Keratinocyte (primary cell): Measurements from ENCODE around the gene ROR1. TPM values are rescaled to one million over a fixed set of nuclear protein-coding genes. Genes with fewer than 3 reads are reported as not detected.

Source experiments
- DNase-seq: peaks from one replicate; pipeline ENCODE4 v3.0.0-alpha.2; 2011; ENCODE audit warnings: low read depth, missing footprints, low spot score
- FAIRE-seq: peaks from 2 replicates; lab custom pipeline; 2011; peaks lifted over from hg19 to GRCh38; lab: Jason Lieb, UNC
- H2AFZ ChIP-seq: 2 replicates; pipeline ENCODE4 v1.6.0; 2012; ENCODE audit warnings: low read length, control low read depth, inconsistent platforms; ENCODE audit not compliant: control insufficient read depth
- H3K27ac ChIP-seq: 2 replicates; pipeline ENCODE4 v1.5.1; 2011; ENCODE audit warnings: low read length; ENCODE audit not compliant: control insufficient read depth, insufficient read depth
- H3K27me3 ChIP-seq: 3 replicates; pipeline ENCODE4 v1.6.0; 2011; ENCODE audit warnings: low read length; ENCODE audit not compliant: control insufficient read depth, insufficient read depth; ENCODE audit errors: extremely low read depth
- H3K36me3 ChIP-seq, 2 experiments: 2 replicates in 1 of 2; 3 replicates in 1 of 2; pipeline ENCODE4 v1.5.1; 2011; ENCODE audit warnings: low read length in 2 of 2, mild to moderate bottlenecking in 1 of 2; ENCODE audit not compliant: control insufficient read depth in 2 of 2, insufficient read depth in 2 of 2; ENCODE audit errors: extremely low read depth in 1 of 2
- H3K4me1 ChIP-seq: 3 replicates; pipeline ENCODE4 v1.5.1; 2011; ENCODE audit warnings: low read length; ENCODE audit not compliant: control insufficient read depth, insufficient read depth; ENCODE audit errors: extremely low read depth
- H3K4me2 ChIP-seq: 3 replicates; pipeline ENCODE4 v1.6.0; 2011; ENCODE audit warnings: low read depth, low read length; ENCODE audit not compliant: control insufficient read depth, insufficient read depth; ENCODE audit errors: extremely low read depth
- H3K4me3 ChIP-seq, 3 experiments: fragments of 200-600 bp in 1 of 3; sonication (generic) in 1 of 3; 2 replicates in 2 of 3; 3 replicates in 1 of 3; pipeline ENCODE4 v1.5.1; 2011 to 2016; ENCODE audit warnings: low read length in 3 of 3, mild to moderate bottlenecking in 3 of 3, control low read depth in 2 of 3, inconsistent platforms in 1 of 3, low read depth in 1 of 3, mixed read lengths in 1 of 3, mixed run types in 1 of 3, moderate library complexity in 1 of 3; ENCODE audit not compliant: control insufficient read depth in 2 of 3, insufficient read depth in 2 of 3; ENCODE audit errors: extremely low read depth in 1 of 3
- H3K79me2 ChIP-seq: 2 replicates; pipeline ENCODE4 v1.6.0; 2012; ENCODE audit warnings: low read length; ENCODE audit not compliant: control insufficient read depth, insufficient read depth
- H3K9ac ChIP-seq: 3 replicates; pipeline ENCODE4 v1.6.0; 2011; ENCODE audit warnings: low read length; ENCODE audit not compliant: control insufficient read depth, insufficient read depth; ENCODE audit errors: extremely low read depth
- H3K9me1 ChIP-seq: 3 replicates; pipeline ENCODE4 v1.6.0; 2011; ENCODE audit warnings: low read length; ENCODE audit not compliant: control insufficient read depth, insufficient read depth; ENCODE audit errors: extremely low read depth
- H3K9me3 ChIP-seq: 2 replicates; pipeline ENCODE4 v1.5.1; 2012; ENCODE audit warnings: low read depth, low read length; ENCODE audit not compliant: control insufficient read depth
- H4K20me1 ChIP-seq: 3 replicates; pipeline ENCODE4 v1.6.0; 2011; ENCODE audit warnings: low read length; ENCODE audit not compliant: control insufficient read depth, insufficient read depth; ENCODE audit errors: extremely low read depth
- CTCF ChIP-seq, 3 experiments: IDR thresholded peaks in 1 of 3; conservative IDR thresholded peaks in 1 of 3; optimal IDR thresholded peaks in 1 of 3; 2 replicates in 2 of 3; 3 replicates in 1 of 3; pipeline versions ENCODE3 to v1.5.1; 2011; ENCODE audit warnings: low read length in 3 of 3, mild to moderate bottlenecking in 3 of 3, moderate library complexity in 2 of 3, control low read depth in 1 of 3, inconsistent platforms in 1 of 3; ENCODE audit not compliant: insufficient read depth in 2 of 3; ENCODE audit errors: extremely low read depth in 1 of 3
- EZH2 ChIP-seq: IDR thresholded peaks from one replicate; pipeline ENCODE4 v1.6.1; 2012; ENCODE audit warnings: inconsistent platforms, mild to moderate bottlenecking, low read length, moderate library complexity
- dilution Hi-C: fragments of 300-500 bp; cut with MboI; formaldehyde crosslinking; loops from one replicate; pipeline ENCODE4 v1.7.0; 2020; ENCODE audit warnings: low sequenced_read_pairs; ENCODE audit not compliant: extremely low pct_ligation_motif_present
- polyA plus RNA-seq, 5 experiments: library from polyadenylated mRNA; depleted of rRNA in 3 of 5; stranded (reverse) in 3 of 5; stranded (forward) in 1 of 5; unstranded in 1 of 5; fragments of >200 nt; gene quantifications; 1 replicate in 1 of 5; 2 replicates in 3 of 5; 3 replicates in 1 of 5; pipeline versions ENCODE4 v1.2.1 to v1.2.3, GENCODE V29; 2011 to 2012; ENCODE audit warnings: missing spikeins in 2 of 5, low read depth in 1 of 5, low replicate concordance in 1 of 5

ROR1 gene
- polyA plus RNA-seq, 1 donor (not counting 4 experiments of a cell fraction or from before 2014, with no cell fraction given), result 9.2 TPM

DNA sequence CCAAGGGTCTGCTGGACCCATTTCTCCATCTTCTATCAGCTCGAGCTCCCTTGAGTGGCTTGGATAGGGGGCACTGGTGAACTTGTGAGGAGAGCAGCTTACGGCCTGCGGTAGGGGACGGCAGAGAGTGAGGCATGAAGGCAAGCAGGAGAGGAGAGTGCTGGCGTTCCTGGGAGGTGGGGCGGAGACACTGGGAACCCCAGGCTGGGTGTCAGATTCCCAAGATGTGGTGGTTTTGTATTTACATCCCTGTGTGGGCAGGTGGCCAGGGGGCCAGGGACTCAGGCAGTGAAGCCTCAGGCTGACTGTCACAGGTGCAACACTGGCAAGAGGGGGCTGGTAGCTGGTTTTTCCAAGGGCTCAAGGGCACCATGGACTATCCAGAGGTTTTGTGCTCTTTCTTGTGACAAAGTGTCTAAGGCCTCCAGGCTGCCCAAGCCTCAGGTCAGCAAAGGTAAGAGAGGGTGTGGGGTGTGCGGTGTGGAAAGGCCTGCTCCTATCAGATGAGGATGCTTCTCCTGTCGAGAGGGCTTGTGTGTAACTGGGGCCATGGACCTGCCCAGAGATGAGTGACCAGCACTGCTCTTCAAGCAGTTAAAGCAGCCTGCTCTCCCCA lies 45.1 kb upstream of the ROR1 start:
- H3K27me3 ChIP-seq, result no peaks in the 10 kb centered on the region
- FAIRE-seq (no peak), DNase-seq (no peak)
- no peak overlapping the region for H3K4me2 ChIP-seq
- dilution Hi-C loops, result no loop called here
- H3K9me3 ChIP-seq, result no peaks in the 10 kb centered on the region
- H4K20me1 ChIP-seq, result no peaks in the 10 kb centered on the region
- no peaks in the 10 kb centered on the region for H3K9me1 ChIP-seq
- no peak for TF ChIP-seq CTCF (optimal IDR thresholded peaks at IDR 0.05 in 1 of 3, IDR thresholded peaks at IDR 0.05 in 1 of 3, conservative IDR thresholded peaks at IDR 0.05 in 1 of 3; ENCODE audit: extremely low read depth in 1 of 3, insufficient read depth in 2 of 3, low read length in 3 of 3)
- TF ChIP-seq EZH2, result no peak
- H3K4me3 ChIP-seq, result no peak overlapping the region
- no peak overlapping the region for H3K27ac ChIP-seq
- peaks cover 19% of the 10 kb centered on the region for H3K4me1 ChIP-seq
- no peak overlapping the region for H3K9ac ChIP-seq
- H3K79me2 ChIP-seq, result no peaks in the 10 kb centered on the region
- H3K36me3 ChIP-seq, result no peaks in the 10 kb centered on the region
- H2AFZ ChIP-seq, result no peak overlapping the region

- H3K4me3 ChIP-seq, result no peak overlapping the region
- no peak overlapping the region for H3K9ac ChIP-seq
- no peaks in the 10 kb centered on the region for H4K20me1 ChIP-seq
- H3K36me3 ChIP-seq, result no peaks in the 10 kb centered on the region
- no peak overlapping the region for H3K4me2 ChIP-seq
- dilution Hi-C loops, result no loop called here
- no peaks in the 10 kb centered on the region for H3K79me2 ChIP-seq
- FAIRE-seq (no peak), DNase-seq (no peak)
- peaks cover 19% of the 10 kb centered on the region for H3K4me1 ChIP-seq
- H3K27ac ChIP-seq, result no peak overlapping the region
- no peaks in the 10 kb centered on the region for H3K27me3 ChIP-seq
- no peak overlapping the region for H2AFZ ChIP-seq
- no peaks in the 10 kb centered on the region for H3K9me3 ChIP-seq
- TF ChIP-seq CTCF (optimal IDR thresholded peaks at IDR 0.05 in 1 of 3, IDR thresholded peaks at IDR 0.05 in 1 of 3, conservative IDR thresholded peaks at IDR 0.05 in 1 of 3; ENCODE audit: extremely low read depth in 1 of 3, insufficient read depth in 2 of 3, low read length in 3 of 3) (no peak), EZH2 (no peak)
- H3K9me1 ChIP-seq, result no peaks in the 10 kb centered on the region
Measured at GRCh38 chr1:63729227-63729620, 44.6 kb upstream of the ROR1 start.
